ENCODE results near the gene RTTN.
A peak's percentile ranks its signal among the peaks of the same experiment; 100 is the strongest.
"Not testable (repeated sequence)": the region's sequence is repeated elsewhere in the genome, so short reads cannot be mapped to it uniquely, and the experiment has no call there.

RTTN gene, protein sequence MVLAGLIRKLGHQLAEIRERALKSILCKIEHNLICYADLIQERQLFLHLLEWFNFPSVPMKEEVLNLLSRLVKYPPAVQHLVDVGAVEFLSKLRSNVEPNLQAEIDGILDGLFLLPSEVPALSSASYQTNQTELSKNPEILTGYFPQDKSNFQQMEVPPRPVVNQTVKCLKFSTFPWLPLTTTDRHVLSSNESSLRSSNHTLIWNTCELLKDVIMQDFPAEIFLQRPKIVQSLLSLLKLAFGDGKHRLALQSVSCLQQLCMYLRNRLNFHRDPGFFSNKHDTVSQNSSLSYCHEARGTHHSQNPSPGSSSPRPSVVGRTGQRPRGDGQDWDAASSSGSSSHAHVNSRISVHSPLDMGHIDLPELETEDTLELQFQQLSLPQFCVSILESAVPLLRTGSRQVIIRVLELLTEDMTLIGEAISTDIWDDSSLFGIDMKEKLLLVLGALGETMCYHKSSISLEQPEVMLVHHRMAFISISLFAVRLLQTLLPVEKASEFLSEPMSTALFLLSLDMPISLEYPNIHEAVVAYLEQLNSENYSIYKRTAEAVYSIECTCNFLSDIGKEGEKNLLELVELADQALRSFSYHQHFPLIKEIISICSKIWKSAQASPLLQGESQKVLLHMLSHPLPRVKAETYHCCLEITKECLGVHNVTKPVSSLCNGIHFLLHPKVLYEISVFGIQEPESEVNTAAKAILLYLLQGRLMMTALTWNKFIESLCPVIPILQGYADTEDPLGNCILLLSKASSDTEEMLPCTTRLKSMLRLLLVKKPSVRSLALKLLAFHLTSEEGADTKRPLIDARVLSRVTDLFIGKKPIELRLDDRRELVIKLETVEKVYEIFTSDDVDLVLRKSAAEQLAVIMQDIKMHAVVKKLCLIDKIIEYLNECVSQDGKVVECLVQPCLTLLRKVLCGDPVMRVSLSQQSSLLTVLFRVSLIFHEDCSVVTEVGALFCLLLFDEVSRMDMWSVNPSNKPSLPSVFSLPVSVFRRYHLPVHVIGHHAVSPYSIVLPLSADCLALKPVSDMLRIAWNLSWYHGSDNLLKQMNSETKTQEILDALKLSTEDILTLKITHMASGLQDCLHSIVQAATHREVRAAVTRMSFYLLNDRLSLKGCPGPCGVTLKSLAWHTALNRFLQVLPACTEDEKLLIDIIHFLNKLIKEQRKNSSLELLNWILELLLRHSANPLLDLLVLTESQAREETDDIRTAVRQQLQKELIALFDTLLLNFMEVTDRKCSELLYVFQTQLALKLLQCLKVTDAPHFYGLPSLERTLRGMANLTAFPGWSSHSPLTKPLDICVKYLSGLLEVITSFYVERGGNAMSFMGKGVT (N-terminal part only)

DNA sequence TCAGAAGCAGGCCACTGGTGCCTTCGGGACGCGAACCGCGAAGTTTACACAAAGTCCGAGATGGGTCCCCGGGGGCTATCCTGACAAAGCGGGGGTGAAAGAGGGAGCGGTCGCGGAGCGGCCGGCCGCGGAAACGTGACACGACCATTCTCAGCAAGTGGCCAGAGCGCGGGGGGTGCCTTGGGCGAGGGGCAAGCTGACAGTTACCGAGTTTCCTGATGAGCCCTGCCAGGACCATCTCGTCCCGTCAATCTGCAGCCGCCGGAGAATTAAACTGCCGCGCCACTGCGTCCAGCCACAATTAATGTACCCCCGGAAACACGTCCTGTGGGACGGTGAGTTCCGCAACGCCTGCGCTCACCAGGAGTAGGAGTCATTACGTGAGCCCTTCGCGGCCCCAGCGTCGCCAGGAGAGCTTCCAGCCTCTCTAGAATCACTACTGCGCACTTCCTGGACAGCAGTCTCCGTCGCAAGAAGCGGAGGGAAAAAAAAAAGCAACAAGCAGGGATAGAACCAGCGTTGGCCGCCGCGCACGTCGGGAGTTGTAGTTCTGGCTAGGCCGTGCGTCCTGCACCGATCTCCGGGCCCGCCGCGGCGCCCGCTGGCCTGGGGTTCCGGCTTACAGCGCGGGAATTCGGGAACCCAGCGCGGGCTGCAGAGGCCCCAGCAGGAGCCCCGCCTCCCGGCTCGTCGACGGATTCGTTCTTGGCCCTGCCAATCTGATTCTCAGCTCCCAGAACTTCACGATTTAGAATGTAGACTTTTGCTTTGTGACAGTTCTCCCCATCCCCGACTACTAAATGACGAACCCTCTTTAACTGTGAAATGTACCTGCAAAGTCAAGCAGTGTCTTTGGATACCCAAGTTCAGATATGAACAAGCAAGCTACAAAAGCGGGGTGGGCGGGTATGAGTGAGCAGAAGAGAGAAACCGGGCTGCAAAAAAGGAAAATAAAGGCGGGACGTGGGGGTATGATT lies at the start of gene RTTN:
Gene RTTN (minus strand): TSS at position 267 of the 977 bp plus-strand sequence. CDS start 29 bp downstream, at position 238.
- peak; percentile 93 for DNase-seq

DNA sequence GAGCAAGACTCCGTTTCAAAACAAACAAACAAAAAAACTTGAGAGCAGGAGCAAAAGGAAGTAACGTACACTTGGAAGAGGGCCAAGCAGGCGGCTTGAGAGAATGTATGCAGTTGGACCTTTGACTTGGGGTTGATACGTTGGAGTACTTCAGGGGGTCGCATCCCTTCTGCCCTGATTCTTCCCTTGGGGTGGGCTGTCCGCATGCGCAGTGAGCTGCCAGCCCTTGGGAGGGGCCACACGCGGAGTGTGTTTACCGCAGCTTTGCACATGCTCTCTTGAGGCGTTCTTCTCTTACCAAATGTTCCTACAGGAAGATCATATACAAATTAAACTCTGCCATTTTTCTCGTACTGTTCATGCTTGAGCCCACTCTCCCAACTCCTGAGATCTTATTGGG lies 45.3 kb upstream of the RTTN start:
- no peak for DNase-seq

DNA sequence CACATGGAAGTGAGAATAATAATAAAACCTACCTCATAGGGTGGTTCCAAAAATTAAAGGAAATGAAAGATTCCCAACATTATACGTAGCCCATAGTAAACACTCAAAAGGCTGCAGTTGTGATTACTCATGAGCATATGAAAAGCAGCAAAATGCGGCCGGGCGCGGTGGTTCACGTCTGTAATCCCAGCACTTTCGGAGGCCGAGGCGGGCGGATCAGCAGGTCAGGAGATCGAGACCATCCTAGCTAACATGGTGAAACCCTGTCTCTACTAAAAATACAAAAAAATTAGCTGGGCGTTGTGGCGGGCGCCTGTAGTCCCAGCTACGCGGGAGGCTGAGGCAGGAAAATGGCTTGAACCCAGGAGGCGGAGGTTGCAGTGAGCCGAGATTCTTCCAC lies 44.4 kb upstream of the RTTN start:
- not testable (repeated sequence) for DNase-seq

DNA sequence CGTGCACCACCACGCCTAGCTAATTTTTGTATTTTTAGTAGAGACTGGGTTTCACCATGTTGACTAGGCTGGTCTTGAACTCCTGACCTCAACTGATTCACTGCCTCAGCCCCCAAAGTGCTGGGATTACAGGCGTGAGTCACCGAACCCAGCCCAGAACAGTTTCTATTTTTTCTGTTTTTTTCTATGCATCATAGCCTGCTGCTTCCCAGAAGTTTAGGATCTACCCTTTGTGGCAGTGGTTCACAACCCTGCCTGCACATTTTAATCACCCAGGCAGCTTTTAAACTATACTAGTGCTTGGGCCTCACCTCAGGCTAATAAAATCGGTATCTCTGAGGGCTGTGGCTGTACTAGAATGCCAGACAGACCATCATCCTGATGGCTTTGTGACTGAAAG lies 43.6 kb upstream of the RTTN start:
- no peak for DNase-seq

DNA sequence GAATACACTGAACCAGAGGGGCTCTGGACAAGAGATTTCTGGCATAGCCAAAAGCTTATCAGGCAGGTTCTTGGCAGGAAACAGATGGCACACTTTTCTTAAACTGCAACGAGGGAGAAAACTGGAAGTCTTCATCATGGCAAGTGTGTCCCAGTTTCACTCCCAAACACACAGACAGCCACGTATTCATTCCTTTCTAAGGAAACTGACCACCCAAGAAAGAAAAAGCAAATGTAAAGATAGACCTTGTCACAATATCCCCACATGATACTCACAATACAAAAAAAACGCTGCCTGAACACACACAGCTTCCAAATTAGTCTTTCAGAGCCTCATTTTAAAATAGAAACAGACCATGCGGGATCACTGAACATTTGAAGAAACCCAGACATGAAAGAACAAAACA lies 40.6 kb upstream of the RTTN start:
- DNase-seq: no peak

DNA sequence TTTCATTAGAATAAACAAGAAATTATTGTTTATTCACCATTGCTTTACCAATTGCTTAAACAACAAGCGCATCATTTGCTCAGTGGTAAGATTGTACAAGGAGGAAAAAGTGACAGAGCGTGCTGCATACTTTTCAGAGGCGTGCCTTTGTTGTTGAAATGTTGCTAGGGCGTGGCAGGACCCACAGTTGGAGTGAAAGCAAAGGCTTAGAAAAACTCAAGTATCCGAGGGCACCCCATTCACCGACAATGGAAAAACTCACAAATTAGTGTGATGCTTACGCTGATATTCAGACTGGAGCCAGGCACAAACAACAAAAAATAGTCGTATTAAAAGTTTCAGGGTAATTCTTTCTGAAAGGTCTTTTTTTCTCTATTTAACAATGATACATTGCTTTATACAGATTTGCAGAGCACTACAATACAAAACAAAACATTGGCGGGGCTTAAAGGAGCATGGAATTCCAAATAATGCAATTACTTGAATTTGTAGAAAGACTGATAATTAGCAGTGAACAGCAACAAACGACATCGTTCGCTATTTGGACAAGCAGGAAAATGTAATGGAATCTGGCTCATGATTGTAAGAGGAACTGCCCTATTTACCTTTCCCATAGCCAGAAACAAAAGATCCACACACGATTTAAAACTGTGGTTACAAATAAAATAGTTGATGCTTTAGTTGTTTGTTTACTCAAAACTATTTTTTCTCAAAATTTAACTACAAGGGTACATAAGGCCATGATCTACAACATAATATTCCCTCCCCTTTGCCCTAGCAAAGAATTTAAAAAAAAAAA lies 37.8 kb upstream of the RTTN start:
- no peak for DNase-seq

DNA sequence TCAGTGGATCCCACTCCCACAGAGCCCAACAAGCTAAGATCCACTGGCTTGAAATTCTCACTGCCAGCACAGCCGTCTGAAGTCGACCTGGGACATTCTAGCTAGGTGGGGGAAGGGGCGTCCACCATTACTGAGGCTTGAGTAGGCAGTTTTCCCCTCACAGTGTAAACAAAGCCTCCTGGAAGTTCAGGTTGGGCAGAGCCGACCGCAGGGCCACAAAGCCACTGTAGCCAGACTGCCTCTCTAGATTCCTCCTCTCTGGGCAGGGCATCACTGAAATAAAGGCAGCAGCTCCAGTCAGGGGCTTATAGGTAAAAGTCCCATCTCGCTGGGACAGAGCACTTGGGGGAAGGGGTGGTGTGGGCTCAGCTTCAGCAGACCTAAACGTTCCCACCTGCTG lies 31.4 kb upstream of the RTTN start:
- DNase-seq: not testable (repeated sequence)

DNA sequence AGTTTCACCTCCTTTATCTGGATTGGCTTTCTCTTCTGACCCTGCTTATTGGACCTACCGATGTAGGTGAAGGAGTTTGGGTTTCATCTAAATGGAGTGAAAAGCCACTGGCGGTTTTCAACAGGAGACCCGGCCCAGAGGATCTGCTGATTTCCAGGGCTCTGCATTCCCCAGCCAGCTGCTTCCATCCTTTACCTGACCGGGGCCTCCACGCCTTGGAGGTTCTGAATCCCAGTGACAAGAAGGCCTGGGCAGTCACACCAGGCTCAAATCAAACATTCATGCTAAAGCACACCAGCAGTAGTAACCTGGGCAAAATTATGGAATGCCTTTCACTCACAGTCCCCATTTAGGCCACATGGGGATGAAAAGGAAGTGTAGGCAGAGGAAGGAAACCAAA lies 30.0 kb upstream of the RTTN start:
- DNase-seq: no peak

DNA sequence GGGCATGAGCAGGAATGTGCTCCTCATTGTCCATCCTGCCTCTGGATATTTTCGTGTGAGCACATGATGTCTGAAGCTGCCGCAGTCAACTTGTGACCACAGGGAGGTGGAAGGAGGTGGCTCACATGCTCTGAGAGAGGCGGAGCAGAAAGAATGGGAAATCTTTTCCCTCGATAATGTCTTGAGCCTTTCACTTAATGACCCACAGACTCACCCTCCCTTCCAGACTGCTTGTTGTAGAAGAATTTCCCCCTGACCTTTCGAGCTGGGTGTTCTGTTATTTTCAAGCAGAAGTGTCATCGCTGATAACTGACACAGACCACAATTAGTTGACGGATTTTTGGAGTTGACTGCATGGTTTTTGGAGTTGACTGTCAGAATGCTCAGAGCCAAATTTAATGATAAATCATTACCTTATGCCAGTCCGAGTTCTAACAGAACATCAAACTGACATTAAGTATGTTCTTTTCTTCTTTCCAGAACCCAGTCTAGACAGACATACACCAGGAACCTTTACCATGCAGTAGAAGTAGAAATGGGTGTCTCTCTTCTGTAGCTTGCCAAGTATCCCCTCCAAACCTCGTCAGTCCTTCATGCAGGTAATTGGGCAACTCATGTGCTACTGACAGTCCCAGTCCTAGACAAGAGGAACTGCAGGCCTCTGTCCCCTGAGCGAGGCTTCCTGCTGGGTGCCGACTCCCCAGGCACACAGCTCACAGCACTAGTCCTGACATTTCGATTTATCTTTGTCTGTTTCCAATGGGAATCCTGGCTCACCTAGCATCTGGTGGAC lies 29.4 kb upstream of the RTTN start:
- peak; percentile 72 for DNase-seq

DNA sequence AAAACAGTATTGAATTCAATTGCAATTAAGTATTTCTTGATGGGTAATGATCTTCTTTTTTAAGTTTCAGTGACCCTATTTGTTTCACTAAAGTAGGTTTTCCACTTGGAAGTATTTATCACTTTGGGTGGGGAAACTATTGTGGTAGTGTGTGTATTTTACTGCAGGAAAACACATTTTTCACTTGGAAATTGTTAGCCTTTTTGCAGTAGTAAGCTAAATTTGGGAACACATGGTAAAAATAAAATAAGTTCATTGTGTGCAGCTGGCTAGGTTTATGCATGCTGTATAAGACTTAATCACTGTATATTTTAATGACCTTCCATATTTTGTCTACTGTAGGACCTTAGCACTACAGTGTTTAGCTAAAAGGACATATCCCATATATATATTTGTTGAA lies 28.5 kb upstream of the RTTN start:
- no peak for DNase-seq

DNA sequence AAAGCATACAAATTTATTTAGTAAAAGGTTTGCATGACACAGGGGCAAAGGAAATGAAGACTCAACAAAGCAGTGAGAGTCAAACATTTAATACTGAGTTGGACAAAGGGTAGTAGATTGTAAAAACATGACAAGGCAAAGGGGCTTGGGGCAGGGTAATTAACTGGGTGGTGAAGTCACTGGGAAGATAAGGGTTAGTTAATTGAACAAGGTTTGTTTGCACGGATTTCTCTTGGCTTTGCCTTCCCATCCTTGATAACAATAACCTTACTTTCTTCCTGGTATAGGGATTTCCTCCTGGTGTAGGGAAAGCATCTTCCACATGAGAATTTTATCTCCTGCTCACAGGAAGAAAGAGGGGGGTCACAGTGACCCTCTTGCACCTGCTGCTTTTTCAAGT lies 26.8 kb upstream of the RTTN start:
- DNase-seq: no peak

DNA sequence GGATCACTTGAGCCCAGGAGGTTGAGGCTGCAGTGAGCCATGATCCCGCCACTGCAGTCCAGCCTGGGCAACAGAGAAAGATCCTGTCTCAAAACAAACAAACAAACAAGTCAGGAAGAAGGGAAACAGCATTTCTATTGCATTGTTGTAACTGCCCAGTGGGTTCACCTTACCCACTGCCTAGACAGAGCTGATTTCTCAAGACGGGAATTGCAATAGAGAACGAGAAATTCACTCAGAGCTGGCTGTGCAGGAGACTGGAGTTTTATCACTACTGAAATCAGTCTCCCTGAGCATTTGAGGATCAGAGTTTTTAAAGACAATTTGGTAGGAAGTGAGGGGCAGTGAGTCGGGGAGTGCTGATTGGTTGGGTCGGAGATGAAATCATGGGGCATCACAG lies 24.2 kb upstream of the RTTN start:
- peak; percentile 43 for DNase-seq

DNA sequence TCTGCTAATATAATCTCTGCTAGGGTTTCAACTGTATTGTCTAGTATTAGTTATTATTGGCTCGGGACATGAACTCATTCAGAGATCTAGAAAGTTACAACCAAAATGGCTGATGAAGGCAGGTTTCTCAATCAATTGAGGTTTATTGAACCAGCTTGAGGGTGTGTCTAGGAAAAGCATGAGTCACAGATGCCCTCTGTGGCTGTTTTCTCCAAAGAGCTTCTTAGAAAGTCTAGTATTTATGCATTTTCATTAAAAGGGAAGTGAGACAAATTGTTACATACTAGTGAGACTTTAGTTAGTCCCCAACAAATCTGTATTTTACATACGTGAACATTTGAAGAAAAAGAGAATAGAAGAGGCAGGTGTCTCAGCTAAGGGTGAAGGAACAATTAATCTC lies 23.0 kb upstream of the RTTN start:
- peak; percentile 95 for DNase-seq

DNA sequence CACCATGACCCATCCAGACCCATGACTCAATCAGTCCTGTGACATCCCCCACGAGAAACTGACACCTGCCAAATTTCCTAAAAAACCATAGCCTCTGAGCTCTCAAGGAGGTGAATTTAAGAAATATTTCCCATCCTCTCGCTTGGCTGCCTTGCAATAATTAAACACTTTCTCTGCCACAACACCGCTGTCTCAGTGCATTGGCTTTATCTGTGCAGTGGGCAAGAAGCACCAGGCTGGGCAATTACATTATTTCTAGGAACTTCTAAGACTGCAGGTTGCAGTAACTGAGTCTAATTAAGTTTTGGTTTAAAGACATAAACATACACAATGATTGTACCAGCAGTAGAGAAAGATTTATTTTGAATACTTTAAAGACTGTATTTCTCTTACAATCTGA lies 22.0 kb upstream of the RTTN start:
- DNase-seq: no peak

DNA sequence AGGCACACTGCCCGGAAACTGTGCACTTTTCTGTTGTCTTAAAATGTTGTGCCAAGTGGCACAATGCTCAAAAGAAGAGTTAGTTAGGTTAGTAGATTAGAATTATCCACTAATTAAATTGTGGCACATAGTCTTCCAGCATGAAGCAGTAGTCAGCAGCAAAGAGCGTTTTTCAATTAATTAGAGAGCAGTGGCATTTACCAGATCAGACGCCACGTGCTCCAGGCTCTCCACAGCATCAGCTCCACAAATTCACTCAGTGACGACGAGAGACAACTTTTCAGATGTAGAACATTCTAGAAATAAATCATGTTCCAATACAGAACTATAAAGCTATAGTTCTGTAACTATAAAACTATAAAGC lies 16.4 kb upstream of the RTTN start:
- DNase-seq: no peak

DNA sequence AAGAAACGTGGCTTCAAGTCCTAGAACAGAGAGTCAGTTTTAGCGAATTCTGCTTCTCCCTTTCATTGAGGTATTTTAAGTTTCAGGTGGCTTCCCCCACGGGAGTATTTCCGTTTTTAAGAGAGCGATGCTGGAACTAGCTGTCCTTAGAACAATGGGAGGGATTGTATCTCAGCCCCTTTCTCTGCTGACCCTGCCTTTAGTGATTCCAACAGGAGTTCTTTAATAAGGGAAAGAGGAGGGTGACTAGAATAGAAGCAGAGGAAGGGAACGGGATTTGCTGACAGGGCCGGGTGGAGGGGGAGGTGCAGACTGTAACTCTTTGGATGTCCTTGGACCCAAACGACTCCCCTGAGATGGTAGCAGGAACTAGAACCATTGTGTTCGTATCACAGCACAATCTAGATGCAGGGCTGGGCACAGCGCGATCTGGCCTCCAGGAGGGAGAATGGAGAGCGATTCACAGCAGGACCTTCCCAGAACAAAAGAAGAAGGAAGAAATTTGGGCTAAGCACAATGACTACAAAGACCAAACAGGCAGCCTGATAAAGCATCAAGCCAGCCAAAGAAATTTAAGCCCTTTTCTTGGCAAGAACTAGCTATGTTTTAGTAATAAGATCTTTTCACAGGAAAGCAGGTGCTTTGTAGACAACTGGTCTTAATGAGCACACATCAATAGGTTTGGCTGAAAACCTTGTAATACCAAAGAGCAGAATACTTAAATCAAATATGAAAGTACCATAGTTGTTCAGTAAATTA lies 15.8 kb upstream of the RTTN start:
- no peak for DNase-seq

DNA sequence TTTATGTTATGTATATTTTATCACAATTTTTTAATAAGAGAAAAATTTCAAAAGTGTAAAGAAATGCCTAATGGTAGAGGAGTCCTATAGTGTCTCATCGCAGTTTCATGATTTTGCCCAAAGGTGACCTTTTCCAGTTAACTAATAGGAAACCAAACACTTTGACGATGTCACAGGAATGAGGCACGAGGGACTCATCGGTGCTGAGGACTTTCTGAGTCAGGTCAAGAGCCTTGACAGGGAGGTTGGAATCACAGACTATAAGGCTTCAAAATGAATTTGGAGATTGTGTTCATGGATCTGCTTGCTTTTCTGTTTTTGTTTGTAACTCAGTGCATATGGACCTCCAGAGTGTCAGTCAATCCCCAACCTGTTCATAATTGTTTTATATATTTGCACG lies 15.1 kb upstream of the RTTN start:
- no peak for DNase-seq

DNA sequence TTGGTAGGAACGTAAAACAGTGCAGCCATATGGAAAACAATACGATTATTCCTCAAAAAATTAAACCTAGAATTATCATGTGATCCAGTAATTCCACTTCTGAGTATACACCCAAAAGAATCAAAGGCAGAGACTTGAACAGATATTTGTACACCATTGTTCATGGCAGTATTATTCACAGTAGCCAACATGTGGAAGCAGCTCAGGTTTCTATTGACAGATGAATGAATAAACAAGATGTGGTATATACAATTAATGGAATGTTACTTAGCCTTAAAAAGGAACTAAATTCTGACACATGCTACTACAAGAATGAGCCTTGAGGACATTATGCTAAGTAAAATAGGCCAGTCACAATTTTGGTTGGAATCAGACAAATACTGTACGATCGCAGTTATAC lies 14.2 kb upstream of the RTTN start:
- DNase-seq: no peak

DNA sequence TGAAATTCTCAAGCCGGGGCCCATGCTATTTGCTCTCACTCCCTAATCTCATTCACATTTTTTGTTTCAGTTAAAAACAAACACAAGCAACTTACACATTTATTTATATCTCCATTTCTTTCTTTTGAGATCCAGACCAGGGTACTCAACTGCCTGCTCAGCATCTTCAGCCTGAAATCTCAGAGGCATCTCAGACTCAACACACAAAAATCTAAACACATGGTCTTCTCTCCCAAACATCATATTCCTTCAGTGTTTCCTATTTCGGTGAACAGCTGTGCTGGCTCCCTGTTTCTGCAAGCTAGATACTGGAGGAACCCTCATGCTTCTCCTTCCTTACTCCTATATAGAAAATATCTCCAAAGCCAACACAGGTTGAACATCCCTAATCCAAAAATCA lies 11.3 kb upstream of the RTTN start:
- DNase-seq: no peak

DNA sequence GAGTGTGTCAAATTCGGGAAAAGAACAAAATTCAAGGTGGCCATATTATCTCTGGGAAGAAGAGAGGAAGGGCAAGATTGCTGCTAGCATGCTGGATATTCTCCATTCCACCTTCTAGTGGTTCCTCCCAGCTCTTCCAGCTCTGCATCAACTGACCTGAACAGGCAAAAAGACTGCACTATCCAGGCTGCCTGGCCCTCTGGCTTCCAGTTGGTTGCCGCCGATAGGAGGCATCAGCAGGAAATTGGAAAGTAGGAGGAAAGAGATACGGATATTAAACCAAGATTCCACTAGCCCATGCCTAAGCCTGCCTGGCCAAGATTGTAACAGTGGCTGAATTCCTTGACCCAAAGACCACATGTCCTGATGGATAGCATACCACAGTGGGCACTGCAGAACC lies 1.7 kb upstream of the RTTN start:
- DNase-seq: no peak

Measured in inflammatory macrophage treated with lipopolysaccharide for 4 hours (primary cell).